Omental fat pad (tissue), 4 donors: Measurements from ENCODE around the gene ZNF22. TPM values are rescaled to one million over a fixed set of nuclear protein-coding genes. Genes with fewer than 3 reads are reported as not detected.
"Not testable (repeated sequence)": the region's sequence is repeated elsewhere in the genome, so short reads cannot be mapped to it uniquely, and the experiment has no call there.

Source experiments
- ATAC-seq: fragments of 150-250 bp; one replicate; pipeline ENCODE4 v1.9.1; 2016; ENCODE audit warnings: mild to moderate bottlenecking, moderate library complexity; ENCODE audit not compliant: low FRiP score
- DNase-seq: peaks from one replicate; pipeline ENCODE4 v3.0.0-alpha.2; 2019; ENCODE audit warnings: low spot score
- total RNA-seq, 4 donors: library from RNA; depleted of rRNA; stranded (reverse); fragments of >200 nt; gene quantifications; one replicate each; pipeline ENCODE4 v1.1.0, GENCODE V29; 2016
- TF ChIP-seq, protein P1 (sequence below), 3 donors: fragments of 450-650 bp; IDR thresholded peaks; one replicate each; pipeline ENCODE4 v1.5.1; 2016 to 2017; ENCODE audit warnings: antibody characterized with exemption in 3 of 3, mild to moderate bottlenecking in 3 of 3, moderate library complexity in 2 of 3

ZNF22 gene
- total RNA-seq, 4 donors from 2014 or later: 25.9 to 51.7 (median 37.7) TPM

- TF ChIP-seq, protein P1, sequence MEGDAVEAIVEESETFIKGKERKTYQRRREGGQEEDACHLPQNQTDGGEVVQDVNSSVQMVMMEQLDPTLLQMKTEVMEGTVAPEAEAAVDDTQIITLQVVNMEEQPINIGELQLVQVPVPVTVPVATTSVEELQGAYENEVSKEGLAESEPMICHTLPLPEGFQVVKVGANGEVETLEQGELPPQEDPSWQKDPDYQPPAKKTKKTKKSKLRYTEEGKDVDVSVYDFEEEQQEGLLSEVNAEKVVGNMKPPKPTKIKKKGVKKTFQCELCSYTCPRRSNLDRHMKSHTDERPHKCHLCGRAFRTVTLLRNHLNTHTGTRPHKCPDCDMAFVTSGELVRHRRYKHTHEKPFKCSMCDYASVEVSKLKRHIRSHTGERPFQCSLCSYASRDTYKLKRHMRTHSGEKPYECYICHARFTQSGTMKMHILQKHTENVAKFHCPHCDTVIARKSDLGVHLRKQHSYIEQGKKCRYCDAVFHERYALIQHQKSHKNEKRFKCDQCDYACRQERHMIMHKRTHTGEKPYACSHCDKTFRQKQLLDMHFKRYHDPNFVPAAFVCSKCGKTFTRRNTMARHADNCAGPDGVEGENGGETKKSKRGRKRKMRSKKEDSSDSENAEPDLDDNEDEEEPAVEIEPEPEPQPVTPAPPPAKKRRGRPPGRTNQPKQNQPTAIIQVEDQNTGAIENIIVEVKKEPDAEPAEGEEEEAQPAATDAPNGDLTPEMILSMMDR (IDR thresholded peaks at IDR 0.05): no peak
- ATAC-seq (no peak), DNase-seq (no peak)
These were observed 4.6 kb downstream of the ZNF22 start for GRCh38 chr10:45005284-45005683.

DNA sequence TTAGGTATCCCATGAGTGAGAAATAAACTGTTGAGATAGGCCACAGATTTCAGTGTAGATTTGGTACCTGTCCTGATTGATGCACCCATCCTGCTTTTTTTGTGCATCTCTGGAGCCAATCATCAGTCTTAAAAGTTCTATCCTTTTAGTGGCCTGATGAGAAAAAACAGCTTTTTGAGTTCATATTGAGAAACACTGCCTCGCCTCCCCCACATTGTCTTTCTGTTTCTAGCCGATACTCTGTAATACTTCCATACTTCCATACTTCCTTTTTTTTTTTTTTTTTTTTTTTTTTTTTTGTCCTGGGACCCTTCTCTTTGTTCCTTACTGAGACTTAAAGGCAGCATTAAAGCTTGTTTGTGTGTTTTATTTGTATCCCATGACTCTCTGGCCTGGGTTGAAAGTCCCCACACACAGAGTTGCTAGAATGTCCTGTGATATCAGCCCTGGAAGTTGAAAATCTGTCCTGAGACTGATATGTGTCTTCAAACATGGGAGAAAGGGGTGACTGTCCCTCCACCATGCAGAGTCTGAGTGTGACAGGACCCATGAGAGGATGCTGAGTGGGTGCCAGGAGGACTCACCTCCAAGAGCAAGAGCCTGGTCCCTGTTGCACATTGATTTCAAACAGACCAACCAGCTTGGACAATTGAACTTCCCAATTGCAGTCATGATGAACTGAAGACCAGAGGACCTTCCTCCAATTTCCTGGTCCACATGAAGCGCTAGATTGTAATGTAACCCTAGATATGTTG lies 5.7 kb downstream of the ZNF22 start:
- ATAC-seq (no peak), DNase-seq (no peak)
- TF ChIP-seq, protein P1 (IDR thresholded peaks at IDR 0.05): no peak

DNA sequence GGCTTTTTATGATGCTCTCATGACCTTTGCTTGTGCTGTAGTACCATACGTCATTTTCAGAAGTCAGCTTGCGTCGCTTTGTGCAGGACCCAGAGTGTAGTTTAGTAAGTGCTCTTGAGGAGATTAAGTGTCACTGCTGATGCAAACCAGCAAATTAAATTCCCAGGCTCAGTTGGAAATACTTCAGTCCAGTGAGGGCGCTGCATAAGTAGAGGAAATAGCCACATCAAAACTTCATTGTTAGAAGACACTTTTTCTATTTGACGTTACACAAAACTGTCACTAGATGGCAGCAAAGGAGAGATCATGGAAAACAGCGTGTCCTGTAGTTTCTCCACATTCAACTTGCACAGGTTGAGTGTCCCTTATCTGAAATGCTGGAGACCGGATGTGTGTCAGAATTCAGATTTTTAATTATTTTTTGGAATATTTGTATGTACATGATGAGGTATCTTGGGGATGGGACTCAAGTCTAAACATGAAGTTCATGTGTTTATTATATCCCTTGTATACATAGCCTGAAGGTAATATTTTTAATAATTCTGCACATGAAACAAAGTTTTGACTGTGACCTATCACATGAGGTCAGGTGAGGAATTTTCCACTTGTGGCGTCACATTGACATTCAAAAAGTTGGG lies 7.9 kb downstream of the ZNF22 start:
- DNase-seq: no peak
- TF ChIP-seq, protein P1 (IDR thresholded peaks at IDR 0.05): peak in 1 of 3 donors; percentile 65
- peak; percentile 89 for ATAC-seq

DNA sequence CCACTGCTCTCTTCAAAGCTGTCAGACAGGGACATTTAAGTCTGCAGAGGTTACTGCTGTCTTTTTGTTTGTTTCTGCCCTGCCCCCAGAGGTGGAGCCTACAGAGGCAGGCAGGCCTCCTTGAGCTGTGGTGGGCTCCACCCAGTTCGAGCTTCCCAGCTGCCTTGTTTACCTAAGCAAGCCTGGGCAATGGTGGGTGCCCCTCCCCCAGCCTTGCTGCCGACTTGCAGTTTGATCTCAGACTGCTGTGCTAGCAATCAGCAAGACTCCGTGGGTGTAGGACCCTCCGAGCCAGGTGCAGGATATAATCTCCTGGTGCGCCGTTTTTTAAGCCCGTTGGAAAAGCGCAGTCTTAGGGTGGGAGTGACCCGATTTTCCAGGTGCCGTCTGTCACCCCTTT lies 13.8 kb downstream of the ZNF22 start:
- DNase-seq, ATAC-seq: not testable (repeated sequence)

- DNase-seq (no peak), ATAC-seq (no peak)
- TF ChIP-seq, protein P1 (IDR thresholded peaks at IDR 0.05): no peak
These were observed 14.9 kb downstream of the ZNF22 start for GRCh38 chr10:45015590-45015989.

- ATAC-seq (no peak), DNase-seq (no peak)
- TF ChIP-seq, protein P1 (IDR thresholded peaks at IDR 0.05): no peak
These were observed 22.7 kb downstream of the ZNF22 start for GRCh38 chr10:45023426-45023825.

DNA sequence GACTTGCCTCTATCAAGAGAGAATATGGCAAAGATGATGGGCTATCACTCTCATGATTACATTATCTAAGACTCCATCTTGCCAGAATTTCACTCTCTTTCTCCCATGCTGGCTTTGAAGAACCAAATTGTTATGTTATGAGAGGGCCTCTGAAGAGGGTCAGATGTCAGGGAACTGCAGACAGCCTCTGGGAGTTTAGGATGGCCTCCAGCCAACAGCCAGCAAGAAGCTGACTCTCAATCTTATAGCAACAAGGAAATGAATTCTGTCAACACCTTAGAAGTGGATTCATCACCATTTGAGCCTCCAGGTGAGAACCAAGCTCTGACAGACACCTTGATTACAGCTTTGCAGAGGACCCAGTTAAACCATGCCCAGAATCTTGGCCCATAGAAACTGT lies 33.6 kb downstream of the ZNF22 start:
- TF ChIP-seq, protein P1 (IDR thresholded peaks at IDR 0.05): no peak
- no peak for ATAC-seq
- no peak for DNase-seq
